ENCODE measurements around the gene ABCB8.
"Not testable (repeated sequence)": the region's sequence is repeated elsewhere in the genome, so short reads cannot be mapped to it uniquely, and the experiment has no call there.

ABCB8 gene

GRCh38 chr7:151034312-151035025 is 6.2 kb downstream of the ABCB8 start:
- no peak for DNase-seq (ENCODE audit: low read depth in 2 of 2)

- DNase-seq (ENCODE audit: low read depth in 2 of 2) = no peak
Observed at GRCh38 chr7:151035026-151035717, 6.9 kb downstream of the ABCB8 start.

DNA sequence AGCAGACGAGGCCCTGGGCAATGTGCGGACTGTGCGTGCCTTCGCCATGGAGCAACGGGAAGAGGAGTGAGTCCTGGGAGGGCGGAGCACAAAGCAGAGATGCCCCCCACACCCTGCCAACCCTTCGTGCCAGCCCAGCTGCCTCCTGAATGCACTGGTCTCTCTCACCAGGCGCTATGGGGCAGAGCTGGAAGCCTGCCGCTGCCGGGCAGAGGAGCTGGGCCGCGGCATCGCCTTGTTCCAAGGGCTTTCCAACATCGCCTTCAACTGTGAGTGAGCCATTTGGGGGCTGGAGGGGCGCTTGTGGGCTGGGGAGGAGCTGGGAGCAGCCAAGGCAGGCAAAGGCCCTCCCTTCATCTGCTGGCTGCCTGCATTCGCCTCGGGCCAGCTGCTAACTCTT is 7.7 kb downstream of the ABCB8 start:
- no peak for DNase-seq (ENCODE audit: low read depth in 2 of 2)

DNA sequence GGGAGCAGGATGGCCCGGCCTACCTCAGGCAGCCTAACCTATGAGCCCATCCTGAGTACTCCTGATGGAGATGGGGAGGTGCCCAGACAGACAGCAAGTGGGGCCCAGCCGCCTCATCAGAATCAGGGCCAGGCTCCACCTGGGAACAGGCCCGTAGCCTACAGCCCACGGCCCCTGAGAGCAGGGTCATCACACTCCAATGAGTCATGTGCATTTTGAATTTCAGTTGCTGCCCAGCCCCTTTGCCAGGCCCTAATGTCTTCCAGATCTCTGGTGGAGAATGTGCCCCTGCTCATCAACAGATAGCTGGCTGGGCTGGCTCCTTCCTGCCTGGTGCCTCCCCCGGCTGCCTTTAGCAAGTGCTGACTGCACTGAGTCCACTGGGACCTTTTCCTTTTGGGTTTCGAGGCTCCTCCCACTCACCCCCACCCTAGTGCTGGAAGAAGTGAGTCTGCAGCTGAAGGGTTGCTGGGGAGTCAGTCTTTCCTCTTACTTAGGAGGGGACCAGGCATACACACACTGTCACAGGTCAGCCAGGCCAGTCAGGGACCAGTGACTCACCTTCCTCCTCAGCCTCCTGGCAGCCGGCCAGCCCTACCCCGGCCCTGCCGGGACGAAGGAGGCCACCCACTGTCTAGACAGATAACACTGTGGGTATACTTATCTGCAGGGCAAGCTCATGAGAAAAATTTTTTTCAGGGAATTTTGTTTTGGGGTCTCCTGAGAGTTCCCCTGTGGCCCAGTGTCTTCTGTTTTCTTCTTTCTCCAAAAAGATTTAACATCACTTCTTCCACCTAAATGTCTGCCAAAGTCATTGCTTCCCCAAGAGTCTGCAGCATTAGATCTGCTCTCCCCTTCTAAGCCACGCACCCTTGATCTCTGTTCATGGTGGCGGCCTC is 10.9 kb downstream of the ABCB8 start:
- DNase-seq (ENCODE audit: low read depth in 2 of 2) = peak; percentile 76 to 78

- no peak for DNase-seq (ENCODE audit: low read depth in 2 of 2)
Observed at GRCh38 chr7:151039850-151040548, 11.7 kb downstream of the ABCB8 start.

- DNase-seq (ENCODE audit: low read depth in 2 of 2) = no peak
Observed at GRCh38 chr7:151040616-151041375, 12.5 kb downstream of the ABCB8 start.

- DNase-seq (ENCODE audit: low read depth in 2 of 2) = not testable (repeated sequence)
Observed at GRCh38 chr7:151043449-151043848, 15.2 kb downstream of the ABCB8 start.

DNA sequence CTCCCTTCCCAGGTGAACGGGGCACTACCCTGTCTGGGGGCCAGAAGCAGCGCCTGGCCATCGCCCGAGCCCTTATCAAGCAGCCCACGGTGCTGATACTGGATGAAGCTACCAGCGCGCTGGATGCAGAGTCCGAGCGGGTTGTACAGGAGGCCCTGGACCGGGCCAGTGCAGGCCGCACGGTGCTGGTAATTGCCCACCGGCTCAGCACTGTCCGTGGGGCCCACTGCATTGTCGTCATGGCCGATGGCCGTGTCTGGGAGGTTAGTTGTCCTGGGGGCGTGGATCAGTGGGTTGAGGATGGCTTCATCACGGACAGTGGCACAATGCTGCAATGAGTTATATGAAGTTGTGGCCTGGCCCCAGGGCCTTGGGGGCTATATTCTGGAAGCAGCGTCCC is 15.7 kb downstream of the ABCB8 start:
- DNase-seq (ENCODE audit: low read depth in 2 of 2) = no peak

DNA sequence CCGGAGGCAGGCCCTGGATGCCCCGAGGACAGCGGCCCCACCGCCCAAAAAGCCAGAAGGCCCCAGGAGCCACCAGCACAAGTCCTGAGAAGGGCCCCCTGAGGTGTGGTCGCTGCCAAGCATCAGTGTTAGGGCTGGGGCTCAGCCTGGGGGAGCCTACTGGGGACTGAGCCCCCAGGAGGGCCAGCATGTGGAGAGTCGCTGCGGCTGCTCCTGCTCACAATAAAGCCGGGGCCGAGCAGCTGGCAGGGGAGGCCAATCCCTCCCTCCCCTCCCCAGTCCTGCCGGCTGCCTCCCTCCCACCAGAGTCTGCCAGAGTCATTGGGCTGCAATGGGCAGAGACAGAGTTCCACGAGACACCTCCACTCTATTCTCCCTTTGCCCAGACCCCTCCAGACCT is 17.0 kb downstream of the ABCB8 start:
- DNase-seq (ENCODE audit: low read depth in 2 of 2) = no peak

DNA sequence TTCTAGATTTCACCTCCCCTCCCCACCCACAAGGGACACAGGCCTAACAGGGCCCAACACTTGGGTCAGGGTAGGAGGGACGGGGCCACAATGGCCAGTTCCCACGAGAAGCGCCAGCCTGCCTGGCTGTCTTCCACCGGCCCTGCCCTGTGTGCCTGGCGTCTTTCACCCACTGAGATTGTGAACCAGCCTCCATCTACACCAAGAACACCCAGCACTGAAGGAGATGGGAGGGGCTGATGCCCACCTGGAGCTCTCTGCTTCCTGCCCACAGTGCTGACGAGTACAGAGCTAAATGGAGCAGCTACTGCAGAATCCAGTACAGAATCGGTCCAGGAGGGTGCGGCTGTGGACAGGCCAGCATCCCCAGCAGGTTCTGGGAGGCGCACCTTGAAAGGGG is 17.7 kb downstream of the ABCB8 start:
- no peak for DNase-seq (ENCODE audit: low read depth in 2 of 2)

DNA sequence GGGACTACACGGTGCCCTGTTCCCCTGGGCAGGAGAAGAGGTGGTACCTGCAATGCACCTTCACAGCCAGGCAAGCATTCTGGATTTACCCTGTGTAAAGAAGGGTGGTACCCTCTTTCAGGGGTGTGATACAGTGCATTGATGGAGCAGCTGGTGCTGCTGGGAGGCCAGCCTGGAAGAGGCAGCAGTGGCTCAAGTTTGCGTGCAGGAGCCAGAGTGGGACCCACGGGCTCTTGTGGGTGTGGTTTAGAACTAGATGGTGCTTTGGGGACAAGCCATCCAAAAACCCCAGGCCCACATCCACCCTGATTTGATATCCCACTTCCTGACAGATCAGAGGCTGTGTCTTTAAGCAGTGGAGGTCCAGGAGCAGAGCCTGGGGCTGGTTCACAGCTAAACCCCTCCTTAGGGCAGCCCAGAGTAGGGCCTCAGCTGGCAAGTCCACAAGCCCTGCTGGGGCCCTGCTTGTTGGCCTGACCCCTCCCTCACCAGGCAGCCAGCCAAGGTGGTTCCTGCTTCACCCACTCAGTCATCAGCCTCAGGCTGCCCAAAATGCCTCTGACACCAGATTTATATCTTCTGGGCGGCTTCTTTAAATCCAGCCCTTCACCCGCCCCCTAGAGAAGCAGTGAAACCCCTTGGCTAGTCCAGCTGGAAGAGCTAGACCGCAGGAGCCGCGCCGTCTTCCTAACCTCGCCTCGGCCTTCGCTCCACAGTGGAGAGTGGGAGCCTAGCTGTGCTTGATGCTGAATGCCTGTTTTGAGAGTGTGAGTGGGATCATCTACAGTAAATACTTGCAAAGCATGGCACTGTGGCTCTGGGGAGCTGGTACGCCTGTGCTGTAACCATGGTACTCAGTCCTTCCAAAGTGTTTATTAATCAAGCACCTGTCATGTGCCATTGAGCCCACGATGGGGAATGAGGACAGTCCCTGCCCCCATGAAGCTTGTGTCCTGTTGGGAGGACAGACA is 18.6 kb downstream of the ABCB8 start:
- no peak for DNase-seq (ENCODE audit: low read depth in 2 of 2)

DNA sequence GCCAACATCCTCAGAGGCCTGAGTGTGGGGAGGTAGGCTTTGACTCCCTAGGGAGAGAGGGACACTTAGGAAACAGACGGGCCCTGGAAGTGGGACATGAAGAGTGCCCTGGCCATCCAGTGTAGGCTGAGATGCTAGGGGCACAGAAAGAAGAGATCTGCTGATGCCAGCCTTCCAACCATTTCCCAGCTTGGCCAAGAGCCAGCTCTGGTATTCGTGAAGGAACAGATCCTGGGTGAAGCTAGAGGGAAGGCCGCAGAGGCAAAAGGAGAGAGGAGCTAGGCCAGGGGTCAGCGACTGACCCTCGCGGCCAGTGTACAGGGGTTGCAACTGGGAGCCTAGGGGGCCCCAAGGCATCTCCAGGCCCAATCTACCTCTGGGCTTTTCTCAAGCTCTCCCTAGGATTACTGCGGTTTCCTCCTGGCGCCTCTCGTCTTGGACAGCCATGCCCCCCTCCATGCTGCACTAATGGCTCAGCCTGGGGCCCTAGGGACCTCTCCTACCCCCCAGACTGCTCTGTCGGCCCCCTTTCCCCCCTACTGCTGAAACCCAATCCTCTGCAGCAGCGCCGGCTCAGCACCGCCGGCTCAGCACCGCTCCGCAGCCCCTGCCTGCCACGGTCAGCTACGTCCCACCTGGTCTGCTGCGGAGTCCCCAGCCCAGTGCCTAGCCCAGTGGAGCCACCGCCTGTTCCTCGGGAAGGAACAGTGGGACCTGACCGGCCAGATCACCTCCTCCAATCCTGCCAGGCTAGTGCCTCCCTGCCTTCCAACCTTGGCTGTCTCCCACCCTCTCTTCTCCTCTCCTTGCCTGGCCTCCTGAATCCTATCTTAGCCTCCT is 19.9 kb downstream of the ABCB8 start, which contains the start of gene ASIC3:
Gene ASIC3 (plus strand): TSS at position 556 of the 840 bp plus-strand sequence. CDS start 355 bp downstream, outside the sequence.
- no peak for DNase-seq (ENCODE audit: low read depth in 2 of 2)

GRCh38 chr7:151048911-151049463 is 20.7 kb downstream of the ABCB8 start:
- DNase-seq (ENCODE audit: low read depth in 2 of 2) = no peak

DNA sequence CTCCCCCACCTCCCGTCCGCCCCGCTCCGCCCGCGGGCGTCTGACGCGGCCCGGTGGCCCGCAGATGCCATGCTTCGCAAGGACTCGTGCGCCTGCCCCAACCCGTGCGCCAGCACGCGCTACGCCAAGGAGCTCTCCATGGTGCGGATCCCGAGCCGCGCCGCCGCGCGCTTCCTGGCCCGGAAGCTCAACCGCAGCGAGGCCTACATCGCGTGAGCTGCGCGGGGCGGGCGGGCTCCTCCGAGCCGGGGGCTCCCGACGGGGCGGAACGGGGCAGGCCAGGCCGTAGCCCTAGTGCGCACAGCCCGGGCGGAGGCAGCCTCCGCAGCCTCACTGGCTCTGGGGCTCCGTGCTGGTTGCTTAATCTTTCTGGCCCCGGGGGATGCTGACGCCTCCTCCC is 22.9 kb downstream of the ABCB8 start:
- peak in 1 of 2 donors; percentile 33 for DNase-seq (ENCODE audit: low read depth in 2 of 2)

DNA sequence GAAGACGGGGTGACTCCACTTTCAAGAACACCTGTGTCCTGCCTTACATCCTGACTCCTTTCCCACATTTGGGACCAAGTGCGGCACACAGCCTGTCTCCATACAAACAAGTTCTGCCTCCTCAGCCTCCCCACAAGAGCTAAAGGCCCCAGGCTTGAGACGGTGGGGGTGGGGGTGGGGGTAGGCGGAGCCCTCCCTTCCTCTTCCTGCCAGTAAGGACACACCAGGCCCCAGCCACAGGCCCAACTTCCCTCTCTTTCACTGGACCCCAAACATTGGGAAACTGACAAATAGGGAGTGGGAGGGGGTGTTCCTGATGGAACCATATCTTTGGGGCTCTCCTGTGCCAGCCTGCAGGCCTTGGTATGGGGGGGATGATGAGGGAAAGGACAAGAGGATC is 24.8 kb downstream of the ABCB8 start:
- no peak for DNase-seq (ENCODE audit: low read depth in 2 of 2)

- no peak for DNase-seq (ENCODE audit: low read depth in 2 of 2)
Observed at GRCh38 chr7:151053751-151054150, 25.5 kb downstream of the ABCB8 start.

GRCh38 chr7:151056283-151056665 is 28.0 kb downstream of the ABCB8 start:
- DNase-seq (ENCODE audit: low read depth in 2 of 2) = no peak

GRCh38 chr7:151056666-151057505 is 28.6 kb downstream of the ABCB8 start:
- no peak for DNase-seq (ENCODE audit: low read depth in 2 of 2)

All from stimulated activated CD4-positive, alpha-beta T cell treated with anti-CD3 and anti-CD28 coated beads, Interleukin-15, amount 100 ng/mL, for 48 hours (primary cell).